Measurements from ENCODE around the gene SIL1. TPM values are rescaled to one million over a fixed set of nuclear protein-coding genes. Genes with fewer than 3 reads are reported as not detected.
A peak's percentile ranks its signal among the peaks of the same experiment; 100 is the strongest.
"Not testable (repeated sequence)": the region's sequence is repeated elsewhere in the genome, so short reads cannot be mapped to it uniquely, and the experiment has no call there.

The SIL1 gene
- total and polyA plus RNA-seq, 2 donors from 2014 or later = 48.6 to 91.7 TPM

- Histone ChIP-seq H3K4me3 (ENCODE audit: low read length in 3 of 3) (no peak overlapping the region), H3K4me1 (ENCODE audit: control insufficient read depth in 2 of 3, insufficient read depth in 2 of 3, low read depth in 1 of 3, low read length in 3 of 3) (peaks cover 9 to 29% (median 26%) of the 10 kb centered on the region in 3 donors), H3K27ac (ENCODE audit: low read depth in 2 of 2, low read length in 2 of 2) (peak overlapping the region; percentile 16 to 20), H3K9ac (ENCODE audit: low read length in 3 of 3) (no peak overlapping the region), H3K9me3 (ENCODE audit: control insufficient read depth in 2 of 3, insufficient read depth in 1 of 3, low read length in 3 of 3) (no peaks in the 10 kb centered on the region), H3K36me3 (ENCODE audit: control insufficient read depth in 2 of 3, insufficient read depth in 3 of 3, low read length in 3 of 3) (no peaks in the 10 kb centered on the region), H3K27me3 (ENCODE audit: control insufficient read depth, insufficient read depth, low read length) (no peaks in the 10 kb centered on the region)
- intact Hi-C loops (cut with DNase I) = no loop called here
- FAIRE-seq = no peak
- TF ChIP-seq CTCF (IDR thresholded peaks at IDR 0.05; ENCODE audit: borderline replicate concordance, extremely low read depth, insufficient read depth) = no peak
- peak in 1 of 5 donors; percentile 51 for DNase-seq
Measured at GRCh38 chr5:139177809-139178588, 20.2 kb downstream of the SIL1 start.

- H3K27me3 ChIP-seq (ENCODE audit: control insufficient read depth, insufficient read depth, low read length); DNase-seq; H3K36me3 ChIP-seq (ENCODE audit: control insufficient read depth in 2 of 3, insufficient read depth in 3 of 3, low read length in 3 of 3); H3K9ac ChIP-seq (ENCODE audit: low read length in 3 of 3); FAIRE-seq; intact Hi-C loops (cut with DNase I); H3K9me3 ChIP-seq (ENCODE audit: control insufficient read depth in 2 of 3, insufficient read depth in 1 of 3, low read length in 3 of 3); H3K4me3 ChIP-seq (ENCODE audit: low read length in 3 of 3); H3K27ac ChIP-seq (ENCODE audit: low read depth in 2 of 2, low read length in 2 of 2): not testable (repeated sequence)
- peaks cover 5 to 29% (median 26%) of the 10 kb centered on the region in 3 donors for H3K4me1 ChIP-seq (ENCODE audit: control insufficient read depth in 2 of 3, insufficient read depth in 2 of 3, low read depth in 1 of 3, low read length in 3 of 3)
Measured at GRCh38 chr5:139177281-139177680, 20.9 kb downstream of the SIL1 start.

GRCh38 chr5:139174382-139174781, 23.8 kb downstream of the SIL1 start:
- H3K27me3 ChIP-seq (ENCODE audit: control insufficient read depth, insufficient read depth, low read length); intact Hi-C loops (cut with DNase I); FAIRE-seq; H3K27ac ChIP-seq (ENCODE audit: low read depth in 2 of 2, low read length in 2 of 2); H3K4me3 ChIP-seq (ENCODE audit: low read length in 3 of 3); H3K9ac ChIP-seq (ENCODE audit: low read length in 3 of 3); H3K36me3 ChIP-seq (ENCODE audit: control insufficient read depth in 2 of 3, insufficient read depth in 3 of 3, low read length in 3 of 3); DNase-seq; H3K9me3 ChIP-seq (ENCODE audit: control insufficient read depth in 2 of 3, insufficient read depth in 1 of 3, low read length in 3 of 3): not testable (repeated sequence)
- H3K4me1 ChIP-seq (ENCODE audit: control insufficient read depth in 2 of 3, insufficient read depth in 2 of 3, low read depth in 1 of 3, low read length in 3 of 3) = peaks cover 2 to 16% (median 15%) of the 10 kb centered on the region in 3 donors

GRCh38 chr5:139171779-139172404, 26.3 kb downstream of the SIL1 start:
- H3K9me3 ChIP-seq (ENCODE audit: control insufficient read depth in 2 of 3, insufficient read depth in 1 of 3, low read length in 3 of 3) = peaks cover 0 to 5% (median 0%) of the 10 kb centered on the region in 3 donors
- no peak for FAIRE-seq
- intact Hi-C loops (cut with DNase I) = no loop called here
- no peaks in the 10 kb centered on the region for H3K27me3 ChIP-seq (ENCODE audit: control insufficient read depth, insufficient read depth, low read length)
- DNase-seq = no peak
- TF ChIP-seq CTCF (IDR thresholded peaks at IDR 0.05; ENCODE audit: borderline replicate concordance, extremely low read depth, insufficient read depth) = no peak
- H3K36me3 ChIP-seq (ENCODE audit: control insufficient read depth in 2 of 3, insufficient read depth in 3 of 3, low read length in 3 of 3) = no peaks in the 10 kb centered on the region
- H3K4me1 ChIP-seq (ENCODE audit: control insufficient read depth in 2 of 3, insufficient read depth in 2 of 3, low read depth in 1 of 3, low read length in 3 of 3) = no peaks in the 10 kb centered on the region
- no peak overlapping the region for H3K27ac ChIP-seq (ENCODE audit: low read depth in 2 of 2, low read length in 2 of 2)
- H3K4me3 ChIP-seq (ENCODE audit: low read length in 3 of 3) = no peak overlapping the region
- no peak overlapping the region for H3K9ac ChIP-seq (ENCODE audit: low read length in 3 of 3)
